Measurements from ENCODE around the gene FGG. TPM values are rescaled to one million over a fixed set of nuclear protein-coding genes. Genes with fewer than 3 reads are reported as not detected.

Gene FGG
- total RNA-seq, 4 donors from 2014 or later = not detected

DNA sequence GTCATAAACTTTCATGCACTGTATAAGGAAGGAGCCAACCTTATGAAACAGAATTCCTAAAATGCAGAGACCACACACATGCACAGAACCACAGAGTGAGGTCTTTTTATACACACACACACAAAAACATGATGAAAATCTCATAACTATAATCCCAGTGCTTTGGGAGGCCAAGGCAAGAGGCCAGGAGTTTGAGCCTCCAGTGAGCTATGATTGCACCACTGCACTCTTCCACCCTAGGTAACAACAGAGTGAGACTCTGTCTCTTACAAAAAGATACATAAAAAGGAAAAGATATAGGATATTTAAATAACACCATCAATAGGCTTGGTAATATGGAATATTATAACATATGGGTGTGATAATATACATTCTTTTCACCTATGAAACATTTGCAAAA, 32.5 kb downstream of the FGG start:
- TF ChIP-seq POLR2A (IDR thresholded peaks at IDR 0.05) = no peak
- no peak for TF ChIP-seq CTCF (IDR thresholded peaks at IDR 0.05)
- no peak for TF ChIP-seq EP300 (IDR thresholded peaks at IDR 0.05)
- no peak for TF ChIP-seq POLR2AphosphoS5 (IDR thresholded peaks at IDR 0.05)
- ATAC-seq = no peak

DNA sequence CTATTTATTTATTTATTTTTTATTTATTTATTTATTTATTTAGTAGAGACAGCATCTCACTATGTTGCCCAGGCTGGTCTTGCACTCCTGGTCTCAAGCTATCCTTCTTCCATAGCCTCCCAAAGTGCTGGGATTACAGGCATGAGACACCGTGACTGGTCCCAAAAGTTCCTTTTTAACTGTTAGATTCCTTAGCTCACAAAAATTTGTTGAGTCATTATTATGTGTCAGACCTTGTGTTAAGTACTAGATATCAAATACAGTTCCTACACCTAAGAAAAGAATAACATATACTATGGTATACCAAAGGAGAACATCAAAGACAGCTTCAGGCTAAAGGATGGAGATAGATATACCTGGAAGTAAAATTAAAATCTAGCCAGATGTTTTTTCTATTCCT, 33.5 kb downstream of the FGG start:
- 47% methylated on average over 1 of the region's 1 CpG; no CpG with 5 or more reads in 1 of the 2 donors for WGBS, 2 donors (ENCODE audit: low coverage in 1 of 2)
- no peak for TF ChIP-seq POLR2AphosphoS5 (IDR thresholded peaks at IDR 0.05)
- no peak for TF ChIP-seq EP300 (IDR thresholded peaks at IDR 0.05)
- no peak for TF ChIP-seq CTCF (IDR thresholded peaks at IDR 0.05)
- TF ChIP-seq POLR2A (IDR thresholded peaks at IDR 0.05) = no peak
- Histone ChIP-seq H3K27me3 (no peaks in the 10 kb centered on the region), H3K4me1 (no peaks in the 10 kb centered on the region), H3K9me3 (no peaks in the 10 kb centered on the region), H3K4me3 (no peak overlapping the region), H3K27ac (no peak overlapping the region), H3K36me3 (no peaks in the 10 kb centered on the region)
- no peak for ATAC-seq

More for the DNA sequence above, 32.5 kb downstream of the FGG start:
- Histone ChIP-seq H3K27me3 (no peaks in the 10 kb centered on the region), H3K27ac (no peak overlapping the region), H3K36me3 (no peaks in the 10 kb centered on the region), H3K4me1 (no peaks in the 10 kb centered on the region), H3K4me3 (no peak overlapping the region), H3K9me3 (no peaks in the 10 kb centered on the region)

- Histone ChIP-seq H3K27ac (no peak overlapping the region), H3K36me3 (no peaks in the 10 kb centered on the region), H3K4me1 (no peaks in the 10 kb centered on the region), H3K27me3 (no peaks in the 10 kb centered on the region), H3K4me3 (no peak overlapping the region), H3K9me3 (no peaks in the 10 kb centered on the region)
- TF ChIP-seq POLR2AphosphoS5 (IDR thresholded peaks at IDR 0.05) (no peak), EP300 (IDR thresholded peaks at IDR 0.05) (no peak), CTCF (IDR thresholded peaks at IDR 0.05) (no peak), POLR2A (IDR thresholded peaks at IDR 0.05) (no peak)
- 71 to 80% methylated on average over 1 to 2 of the region's 2 CpGs for WGBS, 2 donors (ENCODE audit: low coverage in 1 of 2)
- no peak for ATAC-seq
Measured at GRCh38 chr4:154577324-154577723, 35.1 kb downstream of the FGG start.

GRCh38 chr4:154574311-154574710, 38.1 kb downstream of the FGG start:
- TF ChIP-seq POLR2AphosphoS5 (IDR thresholded peaks at IDR 0.05) (no peak), POLR2A (IDR thresholded peaks at IDR 0.05) (no peak), CTCF (IDR thresholded peaks at IDR 0.05) (no peak), EP300 (IDR thresholded peaks at IDR 0.05) (no peak)
- Histone ChIP-seq H3K4me1 (no peaks in the 10 kb centered on the region), H3K36me3 (no peaks in the 10 kb centered on the region), H3K27me3 (no peaks in the 10 kb centered on the region), H3K9me3 (no peaks in the 10 kb centered on the region), H3K27ac (no peak overlapping the region), H3K4me3 (no peak overlapping the region)
- WGBS, 2 donors (ENCODE audit: low coverage in 1 of 2) = 36 to 47% methylated on average over 3 of the region's 3 CpGs
- no peak for ATAC-seq

DNA sequence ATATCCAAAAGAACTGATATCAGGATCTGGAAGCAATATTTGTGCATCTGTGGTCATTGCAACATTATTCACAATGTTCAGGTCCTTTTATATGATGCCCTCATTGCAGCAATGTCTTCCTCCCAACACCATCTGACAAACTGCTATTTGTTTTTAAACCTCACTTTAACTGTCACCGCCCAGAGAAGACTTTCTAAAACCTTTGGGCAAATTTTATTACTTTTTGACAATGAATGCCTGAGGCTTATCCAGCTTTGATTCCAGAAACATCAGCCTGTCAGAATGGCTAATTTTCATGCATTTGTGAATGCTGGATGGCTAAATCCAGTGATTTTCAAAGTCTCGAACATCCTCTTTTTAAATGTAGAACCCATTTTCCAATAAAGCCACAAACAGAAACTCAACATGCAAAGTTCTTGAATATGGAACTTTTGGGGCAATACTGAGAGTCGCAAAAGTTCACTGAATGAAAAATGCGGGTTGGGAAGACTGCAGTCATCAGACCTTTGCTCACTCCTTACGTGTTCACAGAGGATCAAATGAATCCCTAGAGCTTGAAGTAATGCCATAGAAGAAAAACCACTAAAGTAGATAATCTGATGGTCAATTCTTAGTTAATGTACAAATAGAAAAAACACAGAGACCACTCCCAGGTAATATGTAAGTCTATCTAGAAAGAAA, 39.1 kb downstream of the FGG start:
- no peaks in the 10 kb centered on the region for H3K9me3 ChIP-seq
- WGBS, 2 donors (ENCODE audit: low coverage in 1 of 2) = 90 to 91% methylated on average over 4 to 5 of the region's 5 CpGs
- ATAC-seq = no peak
- TF ChIP-seq POLR2A (IDR thresholded peaks at IDR 0.05) (no peak), CTCF (IDR thresholded peaks at IDR 0.05) (no peak), EP300 (IDR thresholded peaks at IDR 0.05) (no peak), POLR2AphosphoS5 (IDR thresholded peaks at IDR 0.05) (no peak)
- no peaks in the 10 kb centered on the region for H3K4me1 ChIP-seq
- H3K4me3 ChIP-seq = no peak overlapping the region
- H3K27ac ChIP-seq = no peak overlapping the region
- no peaks in the 10 kb centered on the region for H3K36me3 ChIP-seq
- no peaks in the 10 kb centered on the region for H3K27me3 ChIP-seq
